DMS153 treated with DMSO at 0.1 percent for 48 hours (cell line): ENCODE results near the gene NTPCR.
"Not testable (repeated sequence)": the region's sequence is repeated elsewhere in the genome, so short reads cannot be mapped to it uniquely, and the experiment has no call there.

Source experiments
- DNase-seq: peaks from one replicate; lab custom pipeline; 2025; ENCODE audit not compliant: unreplicated experiment; lab: John Stamatoyannopoulos, UW

NTPCR gene, protein sequence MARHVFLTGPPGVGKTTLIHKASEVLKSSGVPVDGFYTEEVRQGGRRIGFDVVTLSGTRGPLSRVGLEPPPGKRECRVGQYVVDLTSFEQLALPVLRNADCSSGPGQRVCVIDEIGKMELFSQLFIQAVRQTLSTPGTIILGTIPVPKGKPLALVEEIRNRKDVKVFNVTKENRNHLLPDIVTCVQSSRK

DNA sequence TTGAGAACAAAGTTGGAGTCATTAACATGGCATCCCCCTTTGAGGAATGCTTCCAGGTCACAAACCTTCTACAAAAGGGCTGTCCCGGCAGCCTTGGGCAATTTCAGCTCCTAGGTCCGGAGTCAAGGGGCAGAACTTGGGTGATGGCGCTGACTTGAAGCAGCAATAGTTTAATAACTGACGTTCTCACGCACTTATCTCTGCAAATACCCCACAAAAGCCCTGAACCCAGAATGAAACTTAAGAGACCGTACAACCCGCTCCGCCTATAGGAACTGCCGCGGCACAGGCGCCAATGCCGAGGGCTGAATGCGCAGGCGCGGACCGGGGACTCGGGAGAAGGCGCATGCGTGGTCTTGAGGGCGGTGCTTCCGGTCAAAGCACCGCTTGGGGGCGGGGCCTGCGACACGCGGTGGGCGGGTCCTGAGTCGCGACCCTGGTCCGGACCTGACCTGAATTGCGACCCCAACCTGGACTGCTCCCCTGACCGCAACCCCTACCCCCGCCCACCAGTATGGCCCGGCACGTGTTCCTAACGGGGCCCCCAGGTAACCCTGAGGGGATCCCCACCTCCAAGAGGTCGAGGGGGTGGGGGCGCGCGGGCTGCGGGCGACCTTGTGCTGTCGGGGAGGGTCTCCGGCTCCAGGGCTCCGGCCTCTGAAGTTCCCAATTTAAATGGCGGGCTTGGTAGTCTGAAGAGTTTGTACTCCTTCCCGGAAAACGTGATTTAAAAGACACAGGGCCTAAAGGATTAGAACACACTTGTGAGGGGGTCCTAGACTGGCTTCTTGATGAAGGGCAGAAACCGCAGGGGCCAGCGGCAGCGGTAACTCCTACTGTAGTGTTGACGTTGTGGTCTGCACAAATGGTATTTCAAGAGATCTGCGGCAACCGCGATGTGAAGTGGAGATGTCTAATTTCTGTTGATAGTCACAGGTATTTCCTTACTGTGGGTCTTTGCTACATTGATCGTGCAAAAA lies at the start of gene NTPCR:
NTPCR (plus strand) TSS at position 415 of the 980 bp plus-strand sequence; CDS start at position 515, 100 bp downstream.
- peak; percentile 67 for DNase-seq

DNA sequence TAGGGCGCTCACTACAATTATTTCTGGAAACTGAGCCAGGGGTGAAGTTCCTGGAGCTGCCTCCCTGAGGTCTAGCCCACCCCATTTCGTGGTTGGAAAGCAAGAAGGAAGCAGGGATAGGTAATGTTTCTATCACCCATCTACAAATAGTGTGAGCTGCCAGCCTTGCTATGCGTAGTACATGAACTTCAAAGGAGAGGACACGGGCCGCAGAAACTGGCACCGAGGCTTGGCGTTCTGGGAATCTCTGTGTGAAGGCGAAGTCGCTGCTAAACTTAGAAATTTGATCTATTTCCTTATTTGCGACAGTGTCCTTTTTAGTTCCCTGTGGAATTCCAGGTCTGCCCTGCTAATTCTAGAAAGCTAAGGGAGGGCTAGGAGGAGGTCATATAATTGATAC lies 49.6 kb upstream of the NTPCR start:
- DNase-seq = no peak

DNA sequence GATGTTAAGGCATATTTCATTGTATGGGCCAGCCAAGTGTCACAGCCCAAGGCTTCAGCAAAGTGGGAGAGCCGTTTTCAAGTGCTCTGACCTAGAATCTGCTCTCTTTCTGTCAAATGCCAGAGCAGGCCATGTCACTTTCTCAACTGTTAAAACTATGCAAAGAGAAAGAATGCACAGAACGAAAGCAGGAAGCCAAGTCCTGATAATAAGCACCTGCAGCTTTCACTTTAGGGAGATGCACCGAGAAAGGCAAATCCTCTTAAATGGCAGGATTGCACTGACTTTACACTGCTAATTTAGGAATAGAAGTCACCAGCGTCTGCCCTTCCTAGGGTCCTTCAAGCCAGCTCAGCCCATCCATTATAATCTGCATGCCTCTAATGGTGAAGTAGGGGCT lies 49.2 kb upstream of the NTPCR start:
- no peak for DNase-seq

DNA sequence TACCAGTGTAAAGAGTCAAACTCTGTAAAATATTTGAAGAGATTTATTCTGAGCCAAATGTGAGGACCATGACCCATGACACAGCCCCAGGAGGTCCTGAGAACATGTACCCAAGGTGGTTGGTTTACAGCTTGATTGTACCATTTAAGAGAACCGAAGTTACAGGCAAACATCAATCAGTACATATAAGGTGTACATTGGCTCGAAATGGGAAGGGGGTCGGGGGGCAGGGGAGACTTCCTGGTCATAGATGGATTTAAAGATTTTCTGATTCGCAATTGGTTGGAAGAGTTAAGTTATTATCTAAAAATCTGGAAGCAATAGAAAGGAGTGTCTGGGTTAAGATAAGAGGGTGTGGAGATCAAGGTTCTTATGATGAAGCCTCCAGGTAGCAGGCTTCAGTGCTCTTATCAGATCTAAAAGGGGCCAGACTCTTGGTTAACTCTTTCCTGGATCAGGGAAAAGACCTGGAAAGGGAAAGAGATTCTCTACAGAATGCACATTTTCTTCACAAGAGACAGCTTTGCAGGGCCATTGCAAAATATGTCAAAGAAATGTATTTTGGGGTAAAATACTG lies 47.5 kb upstream of the NTPCR start:
- DNase-seq = no peak

DNA sequence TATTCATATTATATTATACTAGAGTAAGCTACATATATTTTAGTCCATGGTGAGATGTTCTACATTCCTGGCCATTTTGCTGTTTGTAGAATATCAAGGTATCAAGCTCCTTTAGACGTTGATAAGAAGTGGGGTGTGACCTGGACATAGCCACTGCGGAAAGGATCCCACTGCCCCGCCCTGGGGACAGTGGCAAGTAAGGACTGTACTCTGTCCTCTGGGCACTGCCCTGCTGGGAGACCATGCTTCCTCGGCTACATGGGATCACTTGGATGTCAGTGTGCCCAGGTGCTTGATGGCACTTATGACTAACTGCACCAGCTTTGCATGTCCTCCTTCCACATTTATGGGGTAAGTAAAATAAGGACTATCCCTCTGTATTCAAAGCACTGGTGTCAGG lies 46.3 kb upstream of the NTPCR start:
- no peak for DNase-seq

DNA sequence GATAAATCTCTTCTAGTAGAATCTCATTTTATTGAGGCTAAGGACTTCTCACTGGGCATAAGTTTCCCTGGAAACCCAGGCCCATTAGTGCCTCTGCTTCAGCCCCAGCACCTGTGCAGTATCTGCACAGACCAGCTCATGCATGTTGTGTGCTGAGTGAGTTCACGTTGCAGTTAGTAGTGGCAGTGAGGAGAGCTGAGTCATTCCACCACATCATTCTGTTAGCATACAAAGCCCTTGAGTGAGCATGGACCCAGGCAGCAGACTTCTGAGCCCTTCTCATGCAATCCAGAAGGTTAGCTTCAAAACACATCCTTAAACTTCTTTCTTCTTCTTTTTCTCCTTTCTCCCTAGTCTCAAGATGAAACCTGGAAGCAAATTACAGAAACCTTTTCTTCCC lies 45.8 kb upstream of the NTPCR start:
- no peak for DNase-seq

DNA sequence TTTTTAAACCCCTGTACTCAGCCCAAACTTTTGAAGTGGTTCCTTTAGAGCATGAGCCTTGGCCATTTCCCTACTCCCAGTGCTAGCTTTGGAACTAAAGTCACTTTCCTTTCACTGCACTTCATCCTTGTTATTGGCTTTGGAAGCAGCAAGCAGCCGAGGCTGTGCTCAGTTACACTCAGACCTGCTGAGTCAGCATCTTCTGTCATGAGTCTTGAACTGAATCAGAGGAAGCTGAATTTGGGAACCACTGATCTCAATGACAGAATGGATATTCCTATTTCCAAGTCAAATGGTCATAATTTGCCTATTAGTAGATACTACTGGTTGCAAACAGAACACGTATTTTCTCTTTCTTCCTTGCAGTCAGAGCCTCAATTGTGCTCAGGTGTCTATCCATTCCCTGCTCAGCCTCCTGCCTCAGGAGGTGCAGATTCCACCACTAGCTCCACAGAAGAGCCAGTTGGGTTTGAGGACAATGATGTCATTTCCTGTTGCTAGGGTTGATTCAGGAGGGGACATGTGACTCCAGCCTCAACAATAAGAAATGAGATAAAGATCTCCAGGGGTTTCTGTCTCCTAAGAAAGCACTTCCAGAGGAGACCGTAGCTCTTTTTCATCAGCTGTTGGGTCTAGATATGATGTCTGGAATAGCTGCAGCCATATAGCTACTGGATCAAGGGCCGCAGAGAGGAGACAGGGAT lies 44.9 kb upstream of the NTPCR start:
- DNase-seq = no peak

DNA sequence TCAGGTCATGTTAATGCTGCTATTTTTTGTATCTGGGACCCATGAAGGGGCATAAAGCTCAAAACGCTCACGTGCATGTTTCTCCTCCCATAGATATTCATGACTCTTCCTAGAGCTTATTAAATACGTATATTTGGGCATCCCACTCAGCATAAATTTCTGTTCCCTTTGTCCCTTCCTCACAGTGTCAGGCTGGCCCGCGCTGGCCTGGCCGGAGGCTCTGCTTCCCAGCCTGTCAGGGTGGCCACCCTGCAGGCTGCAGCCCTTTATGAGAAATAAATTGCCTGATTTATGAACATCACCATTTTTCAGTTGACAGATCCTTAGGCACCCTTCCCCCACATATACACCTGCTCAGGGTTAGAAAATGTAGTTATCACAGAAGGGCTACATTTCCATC lies 44.0 kb upstream of the NTPCR start:
- DNase-seq = no peak

DNA sequence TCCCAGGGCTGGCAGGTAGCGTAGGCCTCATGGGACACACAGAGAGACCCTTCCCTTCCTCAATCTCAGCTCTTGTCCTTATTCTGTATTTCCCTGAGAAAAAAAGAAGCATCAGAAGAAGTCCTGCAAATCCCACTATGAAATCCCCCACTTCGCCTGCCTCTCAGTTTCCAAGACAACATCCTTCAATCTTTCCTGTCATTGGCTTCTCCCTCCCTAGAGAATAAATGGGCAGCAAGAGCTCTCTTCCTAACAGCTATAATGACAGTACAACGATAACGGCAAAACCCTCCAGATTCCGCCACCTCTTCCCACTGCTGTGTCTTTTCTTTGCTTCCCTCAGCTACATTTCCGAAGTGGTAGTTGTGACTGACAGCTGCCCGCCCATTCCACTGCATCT lies 41.6 kb upstream of the NTPCR start:
- no peak for DNase-seq

DNA sequence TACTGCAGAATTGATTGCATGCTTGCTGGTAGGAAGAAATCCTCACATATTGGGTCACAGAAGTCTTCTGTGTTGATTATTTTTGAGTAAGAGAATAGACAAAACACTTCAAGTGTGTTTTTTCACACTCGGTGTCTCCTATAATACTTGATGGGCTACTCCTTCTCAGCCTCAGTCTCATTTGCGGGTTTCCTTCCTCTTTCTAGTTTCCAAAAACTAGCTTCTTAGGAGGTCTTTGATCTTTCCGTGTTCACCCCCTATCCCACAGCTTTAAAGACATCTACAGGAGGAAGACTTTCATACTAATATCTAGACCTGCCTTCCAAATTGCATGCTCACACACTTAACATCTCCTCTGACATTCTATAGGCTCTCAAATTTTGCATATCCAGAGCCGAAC lies 40.7 kb upstream of the NTPCR start:
- DNase-seq = no peak

DNA sequence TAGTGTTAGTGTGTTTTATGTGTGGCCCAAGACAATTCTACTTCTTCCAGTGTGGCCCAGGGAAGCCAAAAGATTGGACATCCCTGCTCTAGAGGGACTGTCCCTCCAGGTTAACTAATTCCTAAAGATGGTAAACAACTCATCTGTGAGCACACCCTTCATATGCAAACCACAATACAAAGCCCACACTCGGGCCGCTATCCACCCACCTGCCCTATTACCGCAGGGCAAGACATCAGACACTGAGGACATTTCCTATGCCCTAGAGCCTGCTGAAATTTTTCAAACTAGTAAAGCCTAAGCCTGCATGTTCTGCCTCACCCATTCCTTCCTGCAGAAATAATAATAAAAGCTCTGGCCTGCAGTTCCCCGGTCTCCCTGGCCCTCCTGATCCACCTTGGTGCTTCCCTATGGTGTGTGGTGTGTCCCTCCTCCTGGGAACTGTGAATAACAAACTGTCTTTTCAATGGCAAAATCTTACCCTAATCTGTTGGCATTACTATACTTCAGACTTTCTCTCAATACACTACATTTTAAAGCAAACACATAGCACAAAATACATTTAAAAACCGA lies 39.3 kb upstream of the NTPCR start:
- no peak for DNase-seq

DNA sequence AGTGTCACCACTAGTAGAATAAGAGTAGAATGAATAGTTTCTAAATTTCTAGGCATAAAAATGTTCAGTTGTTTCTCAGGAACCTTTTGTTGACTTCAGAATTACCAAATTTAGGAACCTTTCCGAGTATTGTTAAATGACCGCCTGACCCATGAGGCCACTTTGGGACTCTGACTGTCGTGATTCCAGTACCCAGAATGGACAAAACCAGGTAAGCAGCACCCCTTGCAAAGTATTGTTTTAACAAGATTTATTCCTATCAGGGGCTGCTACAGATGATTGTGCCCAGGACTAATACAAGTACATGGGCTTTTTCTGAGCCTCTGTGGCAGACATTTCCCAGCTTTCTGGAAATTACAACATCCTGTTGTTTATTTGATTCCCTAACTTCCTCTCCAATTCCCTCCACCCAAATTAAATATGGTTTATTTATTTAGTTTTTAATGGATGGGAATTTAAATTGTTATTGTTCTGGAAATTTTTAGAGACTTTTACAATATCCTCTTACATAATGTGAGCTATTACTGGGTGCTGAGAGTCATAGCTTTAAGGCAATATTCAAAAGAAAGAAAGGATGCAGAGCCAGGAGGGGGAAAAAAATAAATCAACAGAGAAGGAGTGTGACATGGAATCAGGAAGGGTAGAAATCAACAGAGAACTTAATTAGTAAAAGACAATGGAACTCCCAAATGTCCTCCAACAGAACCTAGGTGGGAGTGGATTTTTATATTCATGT lies 37.4 kb upstream of the NTPCR start:
- no peak for DNase-seq

DNA sequence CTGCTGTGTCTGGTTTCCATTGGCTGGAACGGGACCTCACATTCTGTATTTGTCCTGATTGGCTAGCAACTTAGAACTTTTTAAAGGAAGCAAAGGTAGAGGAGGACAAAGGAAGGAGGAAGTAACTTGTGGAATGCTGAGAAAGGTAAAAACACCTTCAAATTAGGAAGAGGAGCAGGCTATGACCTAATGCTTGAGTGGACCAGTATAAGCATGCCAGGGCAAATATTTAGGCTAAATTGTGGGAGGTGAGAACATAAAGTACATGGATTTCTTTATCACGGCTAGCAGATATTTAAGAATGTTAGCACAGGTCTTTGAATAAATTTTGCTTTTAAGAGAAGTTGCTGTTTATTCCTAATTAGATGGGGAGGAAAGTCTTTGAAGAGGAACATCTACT lies 36.1 kb upstream of the NTPCR start:
- DNase-seq = not testable (repeated sequence)

DNA sequence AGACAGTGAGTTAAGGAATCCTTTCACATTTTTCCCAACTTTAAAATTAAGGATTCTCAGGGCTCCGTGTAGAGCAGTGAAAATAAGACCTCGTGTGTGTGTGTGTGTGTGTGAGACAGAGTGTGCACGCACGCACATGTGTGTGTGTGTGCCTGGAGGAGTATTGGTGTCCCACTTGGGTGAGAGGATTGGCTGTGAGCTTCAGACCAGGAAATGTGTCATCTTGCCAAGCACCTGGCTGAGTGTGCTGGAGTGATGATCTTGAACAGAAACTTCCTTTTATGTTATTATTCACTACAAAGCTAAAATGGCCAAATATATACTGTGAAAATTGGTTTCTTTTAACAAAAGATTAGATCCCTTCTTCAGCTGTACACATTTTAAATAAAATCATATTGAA lies 35.2 kb upstream of the NTPCR start:
- DNase-seq = no peak

DNA sequence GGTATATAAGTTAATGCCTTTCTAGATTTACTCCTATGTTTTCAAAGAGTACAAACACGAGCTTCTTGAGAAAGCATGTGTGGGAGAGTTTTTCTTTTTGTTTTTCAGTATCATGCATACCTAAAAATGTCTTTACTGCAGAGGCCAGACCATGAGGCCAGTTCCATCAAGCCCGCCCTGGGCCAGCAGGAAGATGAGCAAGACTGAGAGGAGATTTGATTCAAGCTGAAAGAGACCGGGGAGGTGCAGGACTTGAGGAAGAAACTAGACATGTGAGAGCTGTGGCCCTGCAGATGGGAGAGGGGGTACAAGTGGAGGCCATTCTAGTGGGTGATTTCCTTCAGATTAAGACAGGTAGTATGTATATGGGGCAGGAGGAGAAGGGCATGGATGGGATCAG lies 33.4 kb upstream of the NTPCR start:
- DNase-seq = no peak

DNA sequence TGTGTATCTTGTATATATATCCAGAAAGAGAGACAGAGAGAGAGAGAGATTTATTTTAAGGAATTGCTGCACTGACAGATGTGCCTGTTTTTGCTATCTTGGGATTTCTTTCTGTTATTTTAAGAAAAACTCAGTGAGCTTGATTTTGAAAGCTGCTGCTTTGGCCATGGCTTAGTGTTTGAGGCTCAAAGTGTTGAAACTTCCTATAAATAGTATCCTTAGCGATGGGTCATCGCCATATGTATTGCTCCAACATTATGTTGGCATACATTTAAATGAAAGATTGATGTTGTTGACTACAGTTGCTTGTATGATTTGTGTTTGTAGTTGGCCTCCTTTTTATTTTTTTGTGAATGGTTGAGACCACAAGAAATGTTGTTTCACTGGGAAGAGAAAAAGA lies 29.0 kb upstream of the NTPCR start:
- DNase-seq = no peak

DNA sequence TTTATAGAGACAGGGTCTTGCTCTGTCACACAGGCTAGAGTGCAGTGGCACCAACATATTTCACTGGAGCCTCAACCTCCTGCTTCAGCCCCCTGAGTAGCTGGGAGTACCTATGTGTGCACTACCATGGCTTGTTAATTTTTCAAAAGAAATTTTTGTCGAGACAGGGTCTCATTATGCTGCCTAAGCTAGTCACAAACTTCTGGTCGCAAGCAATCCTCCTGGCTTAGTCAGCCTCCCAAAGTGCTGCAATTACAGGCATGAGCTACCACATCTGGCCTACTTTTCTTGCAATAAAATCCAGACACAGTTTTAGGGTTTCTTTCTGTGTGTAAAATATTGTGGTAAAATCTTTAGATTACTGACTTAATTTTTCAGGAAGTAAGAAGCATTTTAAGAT lies 27.9 kb upstream of the NTPCR start:
- no peak for DNase-seq

DNA sequence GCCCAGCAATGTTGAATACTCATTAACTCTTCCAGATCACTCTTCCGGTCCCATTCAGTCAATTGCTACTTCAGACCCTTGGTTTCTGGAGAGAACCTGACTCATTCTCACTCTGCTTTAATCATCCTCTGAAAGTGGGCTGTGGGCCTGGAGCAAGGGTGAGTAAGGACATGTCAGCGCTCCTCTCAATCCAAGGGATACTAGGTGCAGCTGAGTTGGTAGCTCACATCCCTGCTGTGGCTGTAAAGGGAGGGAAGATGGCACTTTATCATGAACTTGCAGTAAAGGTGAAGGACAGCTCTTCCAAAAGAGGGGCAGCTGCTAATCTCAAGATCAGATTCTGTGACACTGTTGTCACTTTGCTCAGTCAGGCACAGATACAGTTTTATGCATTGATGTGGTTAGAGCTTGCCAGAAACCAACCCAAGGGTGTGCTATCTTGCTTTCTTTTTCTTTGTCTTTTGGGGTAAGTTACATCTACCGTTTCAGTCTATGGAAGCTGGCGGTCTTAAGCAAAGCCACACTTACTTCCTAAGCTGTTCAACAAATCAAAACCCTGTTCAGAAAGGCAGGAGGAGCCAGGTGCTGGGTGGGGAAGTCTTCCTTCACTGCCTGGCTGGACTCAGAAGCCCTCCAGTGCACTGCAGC lies 26.5 kb upstream of the NTPCR start:
- no peak for DNase-seq

DNA sequence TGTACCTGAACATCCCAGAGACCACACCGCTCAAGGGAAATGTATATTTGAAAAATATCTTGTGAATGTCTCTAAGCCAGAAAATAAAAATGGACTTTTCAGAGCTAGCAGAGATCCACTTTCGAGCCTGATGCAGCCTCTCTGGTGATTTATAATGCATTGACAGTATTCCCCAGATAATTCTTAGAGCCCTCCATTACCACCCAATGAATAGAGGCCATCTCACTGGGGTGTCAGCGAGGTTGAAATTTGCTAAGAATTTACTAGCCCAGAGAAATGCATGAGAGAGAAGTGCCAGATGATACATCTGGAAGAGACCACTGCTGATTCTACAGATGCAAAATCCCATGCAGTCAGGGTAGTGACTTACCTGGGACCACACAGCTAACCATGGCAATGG lies 25.5 kb upstream of the NTPCR start:
- no peak for DNase-seq
